Activated naive CD4-positive, alpha-beta T cell treated with Interleukin-2 at 50 U/mL for 16 hours (primary cell): ENCODE data around the gene CTSE.
"Not testable (repeated sequence)": the region's sequence is repeated elsewhere in the genome, so short reads cannot be mapped to it uniquely, and the experiment has no call there.

ENCODE experiments used
- DNase-seq: peaks from one replicate; pipeline ENCODE4 v3.0.0-alpha.2; 2020

Gene CTSE

DNA sequence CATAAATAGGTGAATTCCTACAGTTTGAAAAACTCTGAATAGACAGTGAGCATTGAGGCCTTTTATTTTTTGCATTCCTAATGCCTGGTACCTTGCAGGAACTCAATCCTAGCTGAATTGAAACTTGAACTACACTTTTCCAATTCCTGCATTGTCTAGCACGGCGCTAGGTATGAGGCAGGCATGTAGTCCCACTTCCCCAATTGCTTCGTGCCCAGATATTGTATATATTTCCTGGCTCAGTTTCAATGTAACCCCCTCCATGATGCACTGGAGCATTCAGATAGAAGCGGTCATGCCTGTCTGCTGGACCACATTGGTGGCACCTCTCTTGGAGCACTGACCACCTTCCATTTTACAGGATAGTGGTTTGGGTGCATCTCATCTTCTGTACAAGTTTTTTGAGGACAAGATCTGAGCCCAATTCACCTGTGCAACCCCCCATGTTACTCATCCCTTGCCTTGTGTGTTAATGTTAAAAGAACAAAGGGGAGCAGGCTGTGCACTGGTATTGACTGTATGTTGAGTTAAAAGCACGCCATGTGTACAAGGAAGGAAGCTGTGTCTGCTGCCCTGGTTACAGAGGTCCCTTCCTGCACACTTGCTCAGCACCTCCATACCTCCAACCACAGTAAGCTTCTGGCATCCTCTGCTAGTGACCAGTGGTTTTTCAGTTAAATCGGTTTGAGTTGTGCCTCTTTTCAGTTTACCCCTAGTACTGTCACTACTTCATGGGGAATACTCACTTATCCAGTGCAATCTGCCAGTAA, 10.5 kb downstream of the CTSE start:
- DNase-seq = no peak

- no peak for DNase-seq
These were observed 11.4 kb downstream of the CTSE start for GRCh38 chr1:206012086-206012859.

- peak; percentile 9 for DNase-seq
These were observed 12.6 kb downstream of the CTSE start for GRCh38 chr1:206011057-206011456.

- DNase-seq = no peak
These were observed 13.6 kb downstream of the CTSE start for GRCh38 chr1:206010060-206010459.

DNA sequence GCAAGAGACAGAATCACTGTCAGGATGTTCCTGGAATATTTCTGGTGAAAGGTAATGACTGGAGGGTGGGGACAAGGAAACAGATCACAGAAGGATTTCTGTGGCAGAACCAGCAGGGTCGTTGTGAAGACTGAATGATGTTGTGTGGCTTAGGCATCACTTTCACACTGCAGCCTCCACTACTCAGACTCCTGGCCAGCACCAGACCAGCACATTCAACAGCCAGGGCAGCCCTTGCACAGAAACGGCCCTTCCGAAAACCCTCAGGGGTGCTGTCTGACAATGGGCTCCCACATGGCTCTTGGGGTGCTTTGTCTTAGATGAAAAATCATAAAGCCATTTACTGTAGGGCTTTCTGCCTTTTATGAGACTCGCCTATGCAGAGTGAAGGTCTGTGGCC, 16.7 kb downstream of the CTSE start:
- no peak for DNase-seq

DNA sequence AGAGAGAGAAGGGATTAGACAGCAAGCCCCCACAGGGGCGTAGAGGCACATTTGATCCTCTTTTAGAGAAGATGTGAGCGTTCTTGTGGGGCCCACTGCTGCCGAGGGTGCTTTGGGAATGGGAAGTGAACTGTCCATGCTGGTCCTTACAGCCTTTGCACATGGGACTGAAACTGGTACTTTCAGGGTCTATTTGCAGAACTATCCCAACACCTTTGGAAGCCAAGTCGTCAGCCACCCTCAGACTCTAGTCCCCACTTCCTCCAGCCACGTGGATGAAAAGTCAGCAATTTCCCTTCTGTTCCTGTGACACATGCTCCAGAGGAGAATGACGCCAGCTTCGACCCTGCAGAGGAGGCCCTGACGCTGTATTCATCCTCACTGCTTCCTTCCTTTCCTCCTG, 17.9 kb downstream of the CTSE start:
- DNase-seq = no peak

DNA sequence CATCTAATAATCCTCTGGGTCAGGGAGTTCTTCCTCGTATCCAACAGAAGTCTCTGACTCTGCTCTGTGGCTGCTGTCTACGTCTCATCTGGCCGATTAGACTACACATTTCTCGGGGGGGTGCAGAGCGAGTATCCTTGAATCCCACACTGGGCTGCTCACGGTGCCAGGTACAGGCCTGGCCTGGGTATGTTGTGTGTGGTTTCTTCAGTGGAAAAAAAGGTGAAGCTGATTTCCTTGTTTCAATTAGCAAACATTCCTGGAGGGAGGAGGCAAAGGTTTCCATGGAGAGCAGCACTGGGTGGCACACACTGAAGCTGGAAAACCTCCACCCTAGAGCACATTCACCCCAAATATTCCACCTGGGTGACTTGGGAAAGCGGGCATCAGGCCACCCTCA, 18.5 kb downstream of the CTSE start:
- DNase-seq = no peak

DNA sequence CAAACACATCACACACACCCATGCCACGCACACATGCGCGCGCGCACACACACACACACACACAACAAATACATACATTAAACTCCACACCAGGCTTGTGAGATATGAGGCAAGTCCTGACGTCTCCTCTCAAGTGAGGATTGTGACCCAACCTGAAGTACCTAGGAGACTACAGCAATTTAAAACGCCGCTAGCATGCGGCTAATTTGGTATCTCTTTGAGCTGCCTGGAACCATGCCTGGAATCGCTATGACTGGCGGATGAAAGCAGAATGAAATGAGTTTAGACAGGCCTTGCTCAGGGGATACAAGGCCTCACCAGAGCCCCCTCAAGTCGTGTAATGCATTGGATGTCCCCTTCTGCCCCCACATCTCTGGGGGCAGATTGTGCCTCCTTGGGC, 18.9 kb downstream of the CTSE start:
- no peak for DNase-seq

DNA sequence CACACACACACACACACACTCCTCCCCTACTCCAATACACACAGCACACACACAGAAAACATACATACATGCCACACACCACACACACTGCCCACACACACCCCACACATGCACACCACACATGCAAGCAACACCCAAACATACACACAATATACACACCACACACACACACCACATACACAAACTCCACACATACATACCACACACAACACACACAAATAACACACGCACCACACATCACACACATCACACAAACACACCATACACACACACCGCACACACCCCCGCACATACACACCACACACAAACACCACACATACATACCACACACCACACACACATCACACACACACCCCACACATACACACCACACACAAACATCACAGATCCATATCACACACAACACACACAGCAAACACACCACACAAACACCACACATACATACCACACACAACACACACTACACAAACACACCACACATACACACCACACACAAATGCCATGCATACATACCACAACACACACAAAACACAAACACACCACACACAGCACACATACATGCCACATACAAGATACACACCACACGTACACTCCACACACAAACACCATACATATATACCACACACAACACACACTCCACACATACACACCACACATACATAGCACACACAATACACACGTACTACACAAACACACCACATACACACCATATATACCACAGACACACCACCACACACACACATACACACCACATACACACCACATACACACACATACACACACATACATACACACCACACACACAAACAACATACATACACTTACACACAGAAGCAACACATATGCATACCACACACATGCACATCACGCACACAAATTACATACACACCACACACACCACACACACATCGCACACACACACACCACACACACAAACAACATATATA, 19.6 kb downstream of the CTSE start:
- no peak for DNase-seq

- DNase-seq = no peak
These were observed 20.6 kb downstream of the CTSE start, which contains the start of gene RAB7B for GRCh38 chr1:206002871-206003801. RAB7B (minus strand) TSS chr1:206003395; CDS start chr1:205994135, 9,260 bp downstream.

GRCh38 chr1:206002160-206002559, 21.5 kb downstream of the CTSE start:
- no peak for DNase-seq

GRCh38 chr1:206001476-206001888, 22.2 kb downstream of the CTSE start:
- peak; percentile 46 for DNase-seq

GRCh38 chr1:206000641-206001339, 22.9 kb downstream of the CTSE start:
- peak; percentile 59 for DNase-seq

GRCh38 chr1:205998457-205999241, 25.0 kb downstream of the CTSE start:
- no peak for DNase-seq

DNA sequence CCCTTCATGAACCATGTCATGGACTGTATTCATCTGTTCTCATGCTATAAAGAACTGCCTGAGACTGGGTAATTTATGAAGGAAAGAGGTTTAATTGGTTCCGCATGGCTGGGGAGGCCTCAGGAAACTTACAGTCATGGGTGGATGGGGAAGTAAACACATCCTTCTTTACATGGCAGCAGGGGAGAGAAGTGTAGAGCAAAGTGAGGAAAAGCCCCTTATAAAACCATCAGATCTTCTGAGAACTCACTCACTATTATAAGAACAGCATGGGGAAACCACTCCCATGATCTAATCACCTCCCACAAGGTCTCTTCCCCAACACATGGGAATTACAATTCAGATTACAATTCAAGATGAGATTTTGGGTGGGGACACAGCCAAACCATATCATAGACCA, 27.1 kb downstream of the CTSE start:
- DNase-seq = not testable (repeated sequence)

GRCh38 chr1:205994346-205994745, 29.3 kb downstream of the CTSE start:
- no peak for DNase-seq

DNA sequence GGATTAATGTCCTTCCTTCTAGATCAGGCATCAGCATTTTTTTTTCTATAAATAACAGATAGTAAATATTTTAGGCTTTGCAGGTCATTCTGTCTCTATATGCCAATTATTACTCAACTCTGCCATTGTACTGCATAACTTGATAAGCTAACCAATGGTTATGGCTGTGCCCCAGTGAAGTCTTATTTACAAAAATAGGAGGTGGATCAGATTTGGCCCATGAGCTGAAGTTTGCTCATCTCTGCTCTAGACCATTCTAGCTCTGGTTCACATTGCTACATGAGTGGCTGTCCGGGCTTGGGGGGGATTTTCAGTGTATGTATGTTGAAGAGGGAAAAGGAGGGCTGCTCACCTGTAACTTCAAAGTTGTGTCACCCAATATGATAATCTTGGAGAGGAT, 30.6 kb downstream of the CTSE start:
- DNase-seq = no peak

- no peak for DNase-seq
These were observed 31.3 kb downstream of the CTSE start for GRCh38 chr1:205992218-205992882.

- DNase-seq = no peak
These were observed 32.5 kb downstream of the CTSE start for GRCh38 chr1:205991237-205991636.

GRCh38 chr1:205990226-205990625, 33.5 kb downstream of the CTSE start:
- DNase-seq = no peak
